Hindlimb muscle (tissue), 1 donor: ENCODE data around the gene STX8. TPM values are rescaled to one million over a fixed set of nuclear protein-coding genes. Genes with fewer than 3 reads are reported as not detected.
A peak's percentile ranks its signal among the peaks of the same experiment; 100 is the strongest.

Experiments
- DNase-seq: peaks from one replicate; pipeline ENCODE4 v3.0.0-alpha.2; 2013
- polyA plus RNA-seq: library from polyadenylated mRNA; unstranded; fragments of 120-200 nt; gene quantifications from one replicate; pipeline ENCODE4 v1.2.1, GENCODE V29; 2013; ENCODE audit not compliant: insufficient read length

The STX8 gene
- polyA plus RNA-seq, 1 donor = 37.5 TPM

GRCh38 chr17:9435165-9435564 lies 140.5 kb downstream of the STX8 start:
- no peak for DNase-seq

GRCh38 chr17:9434642-9435057 lies 141.0 kb downstream of the STX8 start:
- DNase-seq = no peak

GRCh38 chr17:9432934-9433421 lies 142.6 kb downstream of the STX8 start:
- DNase-seq = no peak

GRCh38 chr17:9432134-9432885 lies 143.3 kb downstream of the STX8 start:
- peak; percentile 57 for DNase-seq

- no peak for DNase-seq
These were observed 144.0 kb downstream of the STX8 start for GRCh38 chr17:9431620-9432019.

GRCh38 chr17:9427465-9428315 lies 147.9 kb downstream of the STX8 start:
- peak; percentile 72 for DNase-seq

GRCh38 chr17:9424071-9424640 lies 151.5 kb downstream of the STX8 start:
- DNase-seq = no peak

GRCh38 chr17:9421525-9421924 lies 154.1 kb downstream of the STX8 start:
- no peak for DNase-seq

GRCh38 chr17:9419932-9420453 lies 155.6 kb downstream of the STX8 start:
- no peak for DNase-seq

- DNase-seq = no peak
These were observed 161.1 kb downstream of the STX8 start for GRCh38 chr17:9414471-9414870.

- DNase-seq = no peak
These were observed 164.9 kb downstream of the STX8 start for GRCh38 chr17:9410737-9411136.

- no peak for DNase-seq
These were observed 165.3 kb downstream of the STX8 start for GRCh38 chr17:9410301-9410700.

- no peak for DNase-seq
These were observed 165.7 kb downstream of the STX8 start for GRCh38 chr17:9409878-9410277.

GRCh38 chr17:9408868-9409829 lies 166.5 kb downstream of the STX8 start:
- peak; percentile 42 for DNase-seq

- DNase-seq = no peak
These were observed 167.2 kb downstream of the STX8 start for GRCh38 chr17:9408381-9408780.

GRCh38 chr17:9406046-9406606 lies 169.5 kb downstream of the STX8 start:
- no peak for DNase-seq

GRCh38 chr17:9403257-9403656 lies 172.4 kb downstream of the STX8 start:
- DNase-seq = no peak

GRCh38 chr17:9402590-9403199 lies 172.9 kb downstream of the STX8 start:
- DNase-seq = no peak

- no peak for DNase-seq
These were observed 174.2 kb downstream of the STX8 start for GRCh38 chr17:9401434-9401833.

GRCh38 chr17:9389111-9389527 lies 186.5 kb downstream of the STX8 start:
- no peak for DNase-seq

- no peak for DNase-seq
These were observed 189.2 kb downstream of the STX8 start for GRCh38 chr17:9386401-9386800.
